IPS DF 6.9 (cell line): Measurements from ENCODE around the gene CAD.
"Not testable (repeated sequence)": the region's sequence is repeated elsewhere in the genome, so short reads cannot be mapped to it uniquely, and the experiment has no call there.

Experiments used
- DNase-seq: peaks from one replicate; pipeline ENCODE4 v3.0.0-alpha.2; 2013; ENCODE audit warnings: low read depth, low spot score
- H3K27ac ChIP-seq: one replicate; pipeline ENCODE4 v1.5.1; 2013; ENCODE audit warnings: low read length, control low read depth
- H3K27me3 ChIP-seq: 2 replicates; pipeline ENCODE4 v1.6.1; 2013; ENCODE audit warnings: mild to moderate bottlenecking, low read length; ENCODE audit not compliant: control insufficient read depth, insufficient read depth
- H3K36me3 ChIP-seq: 2 replicates; pipeline ENCODE4 v1.6.1; 2013; ENCODE audit warnings: low read length; ENCODE audit not compliant: control insufficient read depth, insufficient read depth
- H3K4me1 ChIP-seq: 2 replicates; pipeline ENCODE4 v1.6.1; 2013; ENCODE audit warnings: low read length; ENCODE audit not compliant: control insufficient read depth, insufficient read depth
- H3K4me3 ChIP-seq: 2 replicates; pipeline ENCODE4 v1.5.1; 2013; ENCODE audit warnings: mild to moderate bottlenecking, low read length
- H3K9me3 ChIP-seq: 2 replicates; pipeline ENCODE4 v1.6.1; 2013; ENCODE audit warnings: low read length, inconsistent platforms; ENCODE audit not compliant: control insufficient read depth, insufficient read depth
- WGBS: extraction: QIAGEN DNeasy Blood & Tissue Kit; methylation state at CpG from one replicate; pipeline ENCODE4 v1.1.7; 2013; ENCODE audit warnings: mixed read lengths, missing lambda C conversion rate; ENCODE audit not compliant: insufficient read length, insufficient coverage; 5-methylcytosine and 5-hydroxymethylcytosine counted together

Gene CAD

GRCh38 chr2:27182346-27182745 is 34.8 kb upstream of the CAD start:
- Histone ChIP-seq H3K27ac (no peak overlapping the region), H3K4me3 (no peak overlapping the region), H3K36me3 (no peaks in the 10 kb centered on the region), H3K4me1 (no peaks in the 10 kb centered on the region), H3K9me3 (no peaks in the 10 kb centered on the region), H3K27me3 (no peaks in the 10 kb centered on the region)
- DNase-seq = no peak
- WGBS = no CpG with 5 or more reads among the region's 4 CpGs

- no peaks in the 10 kb centered on the region for H3K36me3 ChIP-seq
- H3K4me1 ChIP-seq = no peaks in the 10 kb centered on the region
- H3K9me3 ChIP-seq = no peaks in the 10 kb centered on the region
- no peak overlapping the region for H3K27ac ChIP-seq
- WGBS = no CpG with 5 or more reads among the region's 4 CpGs
- no peaks in the 10 kb centered on the region for H3K27me3 ChIP-seq
- H3K4me3 ChIP-seq = no peak overlapping the region
- no peak for DNase-seq
These were observed 33.1 kb upstream of the CAD start for GRCh38 chr2:27184115-27184514.

GRCh38 chr2:27185331-27186026 is 31.7 kb upstream of the CAD start:
- Histone ChIP-seq H3K4me3 (no peak overlapping the region), H3K27ac (no peak overlapping the region), H3K36me3 (no peaks in the 10 kb centered on the region), H3K4me1 (no peaks in the 10 kb centered on the region), H3K9me3 (no peaks in the 10 kb centered on the region), H3K27me3 (no peaks in the 10 kb centered on the region)
- DNase-seq = no peak
- WGBS = no CpG with 5 or more reads among the region's 6 CpGs

GRCh38 chr2:27186613-27187345 is 30.4 kb upstream of the CAD start:
- Histone ChIP-seq H3K27ac (no peak overlapping the region), H3K4me3 (no peak overlapping the region), H3K27me3 (no peaks in the 10 kb centered on the region), H3K36me3 (no peaks in the 10 kb centered on the region), H3K9me3 (no peaks in the 10 kb centered on the region), H3K4me1 (no peaks in the 10 kb centered on the region)
- DNase-seq = no peak
- WGBS = no CpG with 5 or more reads among the region's 6 CpGs

- no peak overlapping the region for H3K4me3 ChIP-seq
- no peaks in the 10 kb centered on the region for H3K36me3 ChIP-seq
- no CpG with 5 or more reads among the region's 8 CpGs for WGBS
- DNase-seq = no peak
- H3K27ac ChIP-seq = no peak overlapping the region
- H3K4me1 ChIP-seq = no peaks in the 10 kb centered on the region
- H3K27me3 ChIP-seq = no peaks in the 10 kb centered on the region
- H3K9me3 ChIP-seq = no peaks in the 10 kb centered on the region
These were observed 27.2 kb upstream of the CAD start for GRCh38 chr2:27189989-27190388.

- H3K36me3 ChIP-seq = no peaks in the 10 kb centered on the region
- H3K4me1 ChIP-seq = no peaks in the 10 kb centered on the region
- no peak overlapping the region for H3K4me3 ChIP-seq
- H3K27ac ChIP-seq = no peak overlapping the region
- H3K27me3 ChIP-seq = no peaks in the 10 kb centered on the region
- DNase-seq = no peak
- no CpG with 5 or more reads among the region's 8 CpGs for WGBS
- no peaks in the 10 kb centered on the region for H3K9me3 ChIP-seq
These were observed 25.9 kb upstream of the CAD start for GRCh38 chr2:27191070-27191829.

GRCh38 chr2:27194538-27195354 is 22.4 kb upstream of the CAD start:
- Histone ChIP-seq H3K27me3 (no peaks in the 10 kb centered on the region), H3K4me3 (no peak overlapping the region), H3K4me1 (no peaks in the 10 kb centered on the region), H3K36me3 (peaks cover 5% of the 10 kb centered on the region; the same call in 1 of the 2 replicates), H3K9me3 (no peaks in the 10 kb centered on the region), H3K27ac (no peak overlapping the region)
- DNase-seq = no peak
- WGBS = no CpG with 5 or more reads among the region's 17 CpGs

GRCh38 chr2:27195799-27196198 is 21.4 kb upstream of the CAD start:
- H3K27ac ChIP-seq, H3K4me1 ChIP-seq, H3K9me3 ChIP-seq, H3K36me3 ChIP-seq, H3K4me3 ChIP-seq, DNase-seq, H3K27me3 ChIP-seq: not testable (repeated sequence)
- WGBS = no CpG with 5 or more reads among the region's 3 CpGs

GRCh38 chr2:27198068-27198467 is 19.1 kb upstream of the CAD start:
- H3K9me3 ChIP-seq, H3K4me3 ChIP-seq, H3K27me3 ChIP-seq, H3K4me1 ChIP-seq, DNase-seq, H3K27ac ChIP-seq: not testable (repeated sequence)
- WGBS = no CpG with 5 or more reads among the region's 3 CpGs
- H3K36me3 ChIP-seq = peaks cover 23% of the 10 kb centered on the region; the same call in 1 of the 2 replicates

- Histone ChIP-seq H3K27me3 (no peaks in the 10 kb centered on the region), H3K36me3 (peaks cover 28% of the 10 kb centered on the region), H3K4me3 (no peak overlapping the region), H3K9me3 (no peaks in the 10 kb centered on the region), H3K27ac (no peak overlapping the region), H3K4me1 (no peaks in the 10 kb centered on the region)
- no peak for DNase-seq
- no CpG with 5 or more reads among the region's 2 CpGs for WGBS
These were observed 18.5 kb upstream of the CAD start for GRCh38 chr2:27198627-27199026.
